HG03135 (cell line): ENCODE measurements around the gene PIGW.
"Not testable (repeated sequence)": the region's sequence is repeated elsewhere in the genome, so short reads cannot be mapped to it uniquely, and the experiment has no call there.

ENCODE experiments used
- ATAC-seq: cut with Tn5 transposase; IDR thresholded peaks from one replicate; pipeline ENCODE4 v1.9.1; 2021; ENCODE audit warnings: mild to moderate bottlenecking, moderate library complexity; ENCODE audit not compliant: unreplicated experiment

PIGW gene

DNA sequence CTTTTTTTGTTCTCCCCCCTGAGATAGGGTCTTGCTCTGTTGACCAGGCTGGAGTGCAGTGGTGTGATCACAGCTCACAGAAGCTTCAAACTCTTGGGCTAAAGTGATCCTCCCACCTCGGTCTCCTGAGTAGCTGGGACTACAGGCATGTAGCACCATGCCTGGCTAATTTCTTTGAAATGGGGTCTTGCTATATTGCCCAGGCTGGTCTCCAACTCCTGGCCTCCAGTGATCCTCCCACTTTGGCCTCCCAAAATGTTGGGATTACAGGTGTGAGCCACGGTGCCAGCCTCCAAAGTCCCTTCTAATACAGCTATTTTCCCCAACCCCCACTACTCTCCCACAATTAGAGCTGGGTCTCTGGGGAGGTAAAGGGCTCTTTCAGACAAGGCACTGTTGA lies 26.3 kb upstream of the PIGW start:
- ATAC-seq, result not testable (repeated sequence)

DNA sequence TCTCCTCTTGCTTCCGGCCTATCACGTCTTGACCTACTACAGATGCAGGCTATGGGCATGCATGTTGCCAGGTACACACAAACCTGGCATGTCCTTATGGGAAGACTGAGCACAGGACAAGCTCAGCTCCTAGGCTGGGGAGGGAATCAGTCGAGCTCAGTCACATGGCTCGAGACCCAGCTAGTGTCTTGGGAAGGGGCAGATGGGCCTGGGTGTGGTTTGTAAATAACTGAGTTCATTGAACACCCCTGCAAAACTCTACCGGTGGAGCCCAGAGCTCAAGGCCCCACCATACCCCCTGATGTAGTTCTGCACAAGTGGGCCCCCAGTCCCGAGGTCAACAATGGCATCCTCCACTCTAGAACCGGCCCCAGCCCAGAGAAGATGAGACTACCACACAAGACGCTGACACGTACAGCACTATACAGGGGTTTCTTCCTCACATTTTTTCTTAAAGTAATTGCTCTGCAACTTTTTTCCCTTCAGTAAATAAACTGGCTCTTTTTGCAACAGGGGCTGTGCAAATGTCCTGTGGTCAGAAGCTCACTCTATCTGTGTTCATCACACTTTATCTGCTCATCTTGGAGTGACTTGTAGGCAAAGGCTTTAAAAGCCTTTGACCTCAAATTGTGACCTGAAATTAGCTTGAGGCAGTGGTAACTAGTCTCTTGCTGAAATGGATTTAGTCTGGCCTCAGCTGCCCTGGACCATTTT lies 25.4 kb upstream of the PIGW start:
- no peak for ATAC-seq

DNA sequence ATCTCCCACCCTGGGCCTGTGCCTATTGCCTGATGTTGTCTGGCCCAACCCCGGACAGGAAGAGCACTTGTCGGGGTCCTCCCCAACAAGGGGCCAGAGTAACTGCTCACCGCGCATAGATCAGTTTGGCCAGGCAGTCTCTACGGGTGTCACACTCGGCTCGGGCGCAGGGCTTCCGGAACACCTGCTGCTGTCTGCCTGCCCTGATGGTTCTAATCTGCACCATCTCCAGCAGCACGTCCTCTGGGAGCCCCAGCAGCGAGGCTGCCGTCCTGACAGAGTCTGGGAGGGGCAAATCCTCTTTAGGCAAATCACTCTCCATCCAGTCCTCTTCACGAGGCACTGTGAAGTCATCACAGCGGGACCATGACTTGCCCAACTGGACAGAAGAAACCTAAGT lies 24.2 kb upstream of the PIGW start:
- no peak for ATAC-seq

DNA sequence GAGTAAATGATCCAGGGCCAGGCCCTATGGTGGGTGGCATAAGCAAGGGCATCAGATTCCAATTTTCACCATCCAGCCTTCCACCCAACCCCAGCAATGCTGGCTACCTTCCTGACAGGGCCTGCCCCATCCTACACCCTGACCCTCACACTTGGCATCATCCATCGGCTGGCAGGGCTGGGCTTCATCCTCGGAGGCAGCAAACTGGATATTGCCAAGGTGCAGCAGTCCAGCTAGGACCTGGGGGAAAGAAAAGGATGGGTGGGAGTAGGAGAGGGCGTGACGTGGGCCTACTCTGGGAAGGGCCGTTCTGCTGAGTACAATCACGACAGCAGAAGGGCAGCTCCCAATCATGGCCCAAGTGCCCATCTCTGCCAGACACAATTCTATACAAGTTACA lies 23.6 kb upstream of the PIGW start:
- ATAC-seq, result no peak

DNA sequence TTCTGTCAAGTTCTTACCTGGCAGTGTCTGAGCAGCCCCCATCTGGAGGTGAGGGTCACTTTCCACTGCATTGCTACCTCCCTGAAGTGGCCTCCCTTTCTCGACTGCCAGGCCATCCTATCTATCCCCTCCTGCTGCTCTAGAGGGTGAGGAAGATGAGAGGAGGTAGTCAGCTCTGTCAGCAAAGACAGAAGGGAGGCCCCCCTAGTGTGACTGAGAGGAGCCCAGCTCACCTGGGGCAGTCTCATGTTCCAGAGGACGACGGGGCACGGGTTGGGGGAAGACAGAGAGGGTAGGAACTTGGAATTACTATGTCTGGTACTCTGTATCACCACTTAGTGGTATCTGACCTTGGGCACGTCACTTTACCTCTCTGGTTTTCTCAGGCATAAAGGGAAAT lies 22.1 kb upstream of the PIGW start:
- no peak for ATAC-seq

DNA sequence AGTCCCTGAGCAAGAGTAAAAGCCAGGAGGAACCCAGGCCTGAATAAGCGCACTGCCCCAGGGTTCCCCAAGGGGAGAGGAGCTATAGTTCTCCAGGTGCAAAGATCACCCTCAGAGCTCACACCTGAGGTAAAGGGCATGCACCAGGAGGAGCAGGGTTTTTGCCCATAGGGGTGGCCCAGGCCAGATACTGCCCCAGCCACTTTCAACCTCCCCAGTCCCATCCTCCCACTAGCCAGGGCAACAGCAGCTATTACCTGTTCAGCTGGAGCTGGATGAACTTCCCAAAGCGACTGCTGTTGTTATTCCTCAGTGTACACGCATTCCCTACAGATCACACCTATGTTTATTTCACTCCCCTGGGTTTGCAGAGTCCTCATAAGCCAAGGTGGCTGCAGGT lies 19.9 kb upstream of the PIGW start:
- ATAC-seq, result no peak

DNA sequence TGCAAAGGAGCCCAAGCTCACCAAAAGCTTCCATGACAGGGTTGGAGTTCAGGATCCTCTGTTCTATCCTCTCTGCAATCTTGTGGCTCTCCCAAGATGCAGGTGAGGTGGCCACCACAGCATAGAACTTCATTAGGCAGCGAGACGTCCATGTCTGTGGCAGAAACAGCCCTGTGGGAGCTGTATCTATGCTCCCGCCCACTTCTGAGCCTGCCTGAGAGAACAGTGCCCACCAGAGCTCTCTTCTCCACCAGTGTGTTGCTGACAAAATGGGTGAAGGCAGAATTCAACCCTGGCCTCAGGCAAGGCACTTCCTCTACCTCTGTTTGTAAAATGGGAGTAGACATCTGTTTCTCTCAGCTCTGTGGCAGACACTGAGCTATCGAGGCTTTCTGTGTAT lies 18.9 kb upstream of the PIGW start:
- ATAC-seq, result no peak

DNA sequence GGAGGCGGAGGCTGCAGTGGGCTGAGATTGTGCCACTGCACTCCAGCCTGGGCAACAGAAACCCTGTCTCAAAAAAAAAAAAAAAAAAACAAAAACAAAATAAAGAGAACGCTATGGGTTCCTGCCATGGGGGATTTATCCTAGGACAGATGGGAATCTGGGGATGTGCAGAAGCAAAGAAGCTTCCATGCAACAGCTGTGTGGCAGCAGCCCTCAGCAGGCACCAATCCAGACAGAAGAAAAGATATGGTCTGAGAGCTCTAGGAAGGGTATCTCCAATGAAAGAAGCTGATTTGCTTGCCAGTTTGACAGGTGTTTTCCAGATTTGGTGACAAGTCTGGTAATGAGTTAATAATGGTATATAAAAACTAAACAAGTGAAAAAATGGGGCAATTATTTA lies 11.7 kb upstream of the PIGW start:
- no peak for ATAC-seq

DNA sequence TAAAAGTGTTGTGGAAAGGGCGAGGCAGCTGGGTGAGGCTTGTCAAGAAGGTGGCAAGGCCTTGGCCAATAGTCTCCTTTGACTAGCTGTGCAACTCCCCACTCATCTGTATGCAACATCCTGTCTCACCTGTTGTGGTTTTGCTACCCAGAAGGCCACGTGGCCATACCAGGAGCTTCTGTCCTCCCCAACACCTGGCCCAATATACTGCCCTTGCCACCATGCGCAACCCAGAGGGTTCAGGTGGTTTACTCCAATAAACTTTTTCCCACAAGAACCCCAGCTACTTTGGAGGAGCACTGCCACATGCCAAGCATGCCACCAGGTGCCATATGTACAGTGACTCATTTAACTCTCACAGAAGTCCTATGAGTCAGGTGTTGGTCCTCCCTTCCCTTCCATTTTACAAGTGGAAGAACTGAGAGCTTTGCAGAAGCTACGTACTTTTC lies 10.3 kb upstream of the PIGW start:
- ATAC-seq, result no peak

DNA sequence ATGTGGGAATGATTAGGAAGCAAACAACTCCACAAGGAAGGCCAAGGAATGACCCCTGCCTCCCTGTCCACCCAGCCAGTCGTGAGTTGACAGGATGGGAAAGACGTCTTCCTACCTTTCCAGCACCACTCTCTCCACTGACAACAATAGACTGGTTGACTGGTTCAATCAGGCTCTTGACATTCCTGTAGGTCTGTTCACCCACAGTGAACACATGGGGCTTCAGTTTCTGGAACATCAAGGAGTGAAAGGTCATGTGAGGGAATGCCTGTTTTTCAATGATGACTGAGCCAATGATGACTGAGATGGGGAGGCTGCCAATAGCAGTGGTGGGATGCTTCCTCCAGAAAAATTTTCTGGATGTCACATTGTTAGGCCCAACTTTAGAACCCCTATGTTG lies 9.7 kb upstream of the PIGW start:
- ATAC-seq, result no peak

DNA sequence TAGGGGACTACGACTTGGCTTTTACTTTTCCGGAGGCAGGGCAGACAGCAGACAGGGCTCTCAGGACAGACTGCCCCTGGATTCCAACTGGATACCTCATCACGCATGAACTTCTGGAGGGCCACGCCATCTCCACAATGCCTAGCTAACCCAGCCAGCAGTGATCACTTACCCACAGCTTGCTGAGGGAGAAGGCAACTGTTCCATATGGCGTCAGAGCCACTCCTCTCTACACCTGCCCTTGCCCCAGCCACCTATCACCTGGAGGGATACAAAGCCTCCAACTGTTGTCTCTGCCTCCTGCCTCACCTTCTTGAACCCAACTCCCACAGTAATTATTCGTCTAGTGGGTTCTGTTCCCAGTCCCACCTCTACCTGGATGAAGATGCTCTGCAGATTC lies 8.9 kb upstream of the PIGW start:
- ATAC-seq, result no peak

DNA sequence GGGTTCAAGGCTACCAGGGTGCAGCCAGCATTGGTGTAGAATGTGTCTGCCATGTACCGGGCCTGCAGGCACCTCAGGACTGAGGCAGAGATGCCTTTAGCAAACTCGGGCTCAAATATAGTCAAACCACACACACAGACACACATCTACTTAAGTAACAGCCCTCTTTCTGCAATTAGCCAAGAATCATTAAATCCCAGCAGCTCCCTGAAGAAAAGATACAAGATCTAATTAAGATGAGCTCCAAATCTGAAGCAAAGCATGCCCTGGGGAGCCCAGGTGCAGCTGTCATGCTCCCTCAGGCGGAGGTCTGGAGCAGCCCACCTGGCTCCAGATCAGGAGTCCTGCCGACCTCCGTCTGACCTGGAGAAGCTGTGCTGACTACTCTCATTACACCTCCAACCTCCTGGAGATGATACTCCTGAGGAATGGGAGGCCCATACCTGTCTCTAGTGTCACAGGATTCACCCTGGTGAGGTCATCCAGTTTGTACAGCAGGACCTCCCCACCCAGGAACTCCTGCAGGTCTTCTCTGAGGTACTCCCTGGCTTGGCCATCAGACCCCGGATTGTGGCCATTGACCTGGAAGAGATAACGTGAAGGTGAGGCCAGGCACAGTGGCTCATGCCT lies 7.1 kb upstream of the PIGW start:
- no peak for ATAC-seq

DNA sequence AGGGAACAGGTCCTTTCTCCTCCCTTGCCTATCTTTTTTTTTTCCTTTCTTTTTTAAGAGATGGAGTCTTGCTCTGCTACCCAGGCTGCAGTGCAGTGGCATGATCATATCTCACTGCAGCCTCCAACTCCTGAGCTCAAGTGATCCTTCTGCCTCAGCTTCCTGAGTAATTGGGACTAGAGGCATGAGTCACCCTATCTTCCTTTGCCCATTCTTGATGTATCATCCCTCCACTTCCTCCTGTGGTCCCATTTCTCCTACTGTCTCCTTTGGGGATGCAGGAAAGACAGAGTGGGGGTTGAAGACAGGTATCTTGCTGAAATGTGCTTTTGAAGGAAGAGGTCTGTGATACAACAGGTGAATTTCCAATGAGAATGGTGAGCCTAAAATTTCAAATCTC lies 5.7 kb upstream of the PIGW start:
- ATAC-seq, result no peak

DNA sequence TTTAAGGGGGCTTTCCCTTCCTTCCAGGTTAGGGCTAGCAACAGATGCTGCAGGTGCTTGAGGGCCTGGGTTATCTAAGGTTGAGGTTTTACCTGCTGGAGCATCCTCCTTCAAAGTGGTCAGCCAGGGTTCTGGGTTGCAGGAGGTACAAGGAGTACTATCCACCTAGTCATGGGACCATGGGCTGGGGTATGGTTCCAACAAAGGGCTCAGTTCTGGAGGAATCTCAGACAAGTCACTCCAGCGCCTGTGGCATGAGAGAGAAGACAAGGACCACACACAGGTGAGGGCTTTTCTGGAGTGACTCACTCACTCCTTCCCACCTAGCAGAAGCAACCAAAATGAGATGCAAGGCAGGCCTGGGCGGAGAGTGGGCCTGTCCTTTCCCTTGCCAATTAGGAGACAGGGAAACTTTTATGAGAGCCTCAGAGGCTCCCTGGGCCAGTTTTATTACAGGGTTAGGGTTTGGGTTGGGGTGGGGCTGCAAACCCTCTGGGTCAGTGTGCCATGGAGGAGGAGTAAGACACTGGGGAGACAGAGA lies 2.3 kb upstream of the PIGW start:
- ATAC-seq, result no peak

DNA sequence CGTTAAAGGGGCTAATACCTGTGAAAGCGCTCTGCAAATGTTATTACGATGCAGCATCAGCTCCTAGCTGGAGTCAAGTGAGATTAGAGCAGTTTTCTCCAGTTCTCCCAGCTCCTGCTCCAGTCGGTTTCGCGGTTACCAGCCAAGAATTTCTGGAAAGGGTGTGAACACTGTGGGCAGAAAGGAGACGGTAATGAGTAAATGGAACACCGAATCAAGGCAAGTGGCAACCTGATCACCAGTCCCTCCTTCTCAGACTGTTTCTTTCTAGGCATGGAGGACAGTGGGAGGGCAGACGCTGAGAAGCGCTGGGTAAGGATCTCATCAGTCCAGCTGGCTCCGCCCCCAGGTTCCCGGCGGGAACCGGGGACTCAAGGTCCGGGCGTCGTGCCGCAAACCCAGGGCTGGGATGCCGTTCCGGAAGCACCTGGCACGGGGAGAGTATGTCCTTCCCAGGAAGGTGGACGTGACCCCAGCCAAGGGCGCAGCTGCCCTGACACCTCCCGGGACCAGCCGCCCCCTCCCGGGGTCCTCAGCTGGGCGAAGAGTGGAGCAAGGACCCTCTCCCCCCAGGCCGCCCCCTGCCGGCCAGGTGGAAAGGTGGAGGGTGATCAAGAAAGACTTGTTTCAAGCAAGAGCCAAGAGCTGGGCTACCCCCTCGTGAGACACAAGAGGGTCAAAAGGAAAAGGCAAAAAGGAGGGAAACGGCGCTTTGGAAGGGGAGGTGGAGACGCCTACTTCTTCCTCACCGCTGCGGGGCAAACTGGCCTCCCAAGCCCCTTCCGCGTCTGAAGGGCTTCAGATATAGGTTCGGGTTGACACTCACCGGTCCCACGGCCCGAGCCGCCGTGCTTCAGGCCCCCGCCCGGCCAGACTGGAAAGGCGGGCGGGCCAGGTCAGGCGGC lies 600 bp upstream of the PIGW start:
- peak; percentile 21 for ATAC-seq

DNA sequence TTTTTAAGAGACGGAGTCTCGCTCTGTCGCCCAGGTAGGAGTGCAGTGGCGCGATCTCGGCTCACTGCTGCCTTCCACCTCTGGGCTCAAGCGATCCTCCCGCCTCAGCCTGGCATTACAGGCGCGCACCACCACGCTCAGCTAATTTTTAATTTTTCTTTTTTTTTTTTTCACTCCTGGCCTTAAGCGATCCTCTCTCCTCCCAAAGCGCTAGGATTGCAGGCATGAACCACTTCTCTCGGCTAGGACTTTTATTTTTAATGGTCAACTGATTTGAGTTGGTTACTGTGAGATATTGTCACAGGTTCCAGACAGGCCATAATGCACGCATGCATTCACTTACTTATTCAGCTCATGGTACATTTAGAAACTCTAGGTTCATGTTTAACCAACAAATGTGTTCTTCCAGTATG lies 888 bp downstream of the PIGW start:
- ATAC-seq, result peak; percentile 15

DNA sequence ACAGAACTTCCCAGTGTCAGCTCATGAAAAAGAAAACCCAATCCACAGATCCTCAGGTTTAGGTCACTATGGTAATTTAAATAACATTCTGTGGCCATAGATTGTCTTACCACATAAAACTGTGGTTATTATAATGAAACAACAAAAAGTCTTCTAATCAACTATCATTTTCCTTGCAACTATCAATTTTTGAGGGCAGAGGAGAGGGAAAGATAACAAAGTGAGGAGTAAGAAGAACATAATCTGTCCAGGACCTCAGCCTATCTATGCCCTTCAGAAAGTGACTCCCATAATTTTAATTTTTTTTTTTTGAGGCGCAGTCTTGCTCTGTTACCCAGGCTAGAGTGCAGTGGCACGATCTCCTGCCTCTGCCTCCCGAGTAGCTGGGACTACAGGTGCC lies 5.9 kb downstream of the PIGW start:
- no peak for ATAC-seq

DNA sequence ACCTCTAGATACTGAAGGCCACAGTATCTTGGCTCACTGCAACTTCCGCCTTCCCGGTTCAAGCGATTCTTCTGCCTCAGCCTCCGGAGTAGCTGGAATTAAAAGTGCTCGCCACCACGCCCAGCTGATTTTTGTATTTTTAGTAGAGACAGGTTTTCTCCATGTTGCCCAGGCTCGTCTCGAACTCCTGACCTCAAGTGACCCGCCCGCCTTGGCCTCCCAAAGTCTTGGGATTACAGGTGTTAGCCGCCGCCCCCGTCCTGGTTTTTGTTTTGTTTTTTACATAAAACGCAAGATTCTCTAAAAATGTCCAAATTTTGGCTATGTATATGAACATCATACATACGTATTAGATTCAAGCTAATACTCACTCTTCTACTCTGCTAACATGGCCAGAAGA lies 8.0 kb downstream of the PIGW start:
- no peak for ATAC-seq

DNA sequence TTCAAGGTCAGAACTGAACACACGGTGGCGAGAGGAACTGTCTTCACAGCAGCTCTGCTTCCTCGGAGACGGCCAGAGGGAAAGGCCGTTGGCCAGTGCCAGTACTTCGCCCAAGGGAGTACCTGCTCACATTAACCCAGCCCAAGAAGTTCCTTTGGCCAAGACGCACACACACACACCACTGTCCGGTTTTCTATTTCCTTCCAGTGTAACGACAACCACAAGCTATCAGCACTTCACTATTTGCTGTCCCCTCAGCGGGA lies 9.2 kb downstream of the PIGW start:
- peak; percentile 17 for ATAC-seq

DNA sequence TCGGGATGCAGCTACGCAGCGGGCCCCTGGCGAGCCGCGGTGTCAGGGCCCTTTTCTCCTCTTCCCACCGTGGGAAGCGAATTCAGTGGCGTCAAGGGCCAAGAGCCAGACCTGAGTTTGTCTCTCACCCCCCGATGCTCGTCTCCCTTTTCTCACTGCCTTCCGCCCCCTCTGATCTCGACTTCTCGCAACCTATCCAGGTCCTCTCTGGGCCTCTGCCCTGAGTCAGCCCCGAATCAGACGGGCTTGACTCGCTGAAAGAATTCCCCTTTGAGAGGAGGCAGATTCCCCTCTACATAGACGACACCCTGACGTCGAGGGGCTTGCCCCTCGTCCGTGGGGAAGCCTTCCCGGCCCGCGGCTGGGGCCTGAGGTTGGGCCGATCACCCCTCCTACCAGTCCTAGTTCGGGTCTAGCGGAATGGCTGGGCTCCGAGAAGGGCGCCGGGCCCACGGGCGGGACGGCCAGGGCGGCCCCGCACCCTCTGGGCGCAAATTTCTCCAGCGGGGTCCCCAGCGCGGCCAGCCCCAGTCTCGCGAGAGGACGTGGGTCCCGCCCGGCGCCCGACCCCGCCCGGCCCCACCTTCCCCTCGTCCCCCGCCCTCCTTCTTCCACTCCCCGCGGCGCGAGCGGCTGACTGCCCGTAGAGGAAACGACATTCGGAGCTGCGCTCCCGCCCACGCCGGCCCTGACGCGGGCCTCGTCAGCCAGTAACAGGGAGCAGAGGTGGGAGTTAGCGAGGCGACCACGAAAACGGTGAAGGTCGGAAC lies 9.7 kb downstream of the PIGW start, which contains the start of gene GGNBP2:
GGNBP2 (plus strand) TSS at position 613 of the 770 bp plus-strand sequence. CDS start 806 bp downstream, outside the sequence.
- ATAC-seq, result peak; percentile 47

DNA sequence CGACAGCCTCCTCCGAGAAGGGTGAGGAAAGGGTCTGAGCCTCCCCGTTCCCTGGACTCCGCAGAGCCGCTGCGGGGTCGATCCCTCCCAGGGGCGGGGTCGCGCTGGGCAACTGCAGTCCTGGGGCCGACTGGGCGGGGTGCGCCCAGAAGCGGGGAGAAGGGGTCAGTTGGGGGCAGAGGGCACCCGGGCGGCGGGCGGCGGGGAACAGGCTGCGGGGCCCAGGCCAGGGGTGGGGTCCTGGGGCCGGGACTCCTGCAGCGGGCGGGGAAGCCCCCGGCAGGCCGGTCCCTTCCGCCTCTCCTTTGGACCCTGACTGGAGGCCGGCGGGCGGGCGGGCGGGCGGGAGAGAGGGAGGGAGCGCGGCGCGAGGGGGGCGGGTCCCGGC lies 10.3 kb downstream of the PIGW start:
- peak; percentile 22 for ATAC-seq
